Natural killer cell (primary cell): ENCODE measurements around the gene CDX1. TPM values are rescaled to one million over a fixed set of nuclear protein-coding genes. Genes with fewer than 3 reads are reported as not detected.

Experiments used
- ATAC-seq, 3 donors: fragments of 150-1000 bp in 2 of 3; fragments of 200-7000 bp in 1 of 3; cut with Tn5 transposase; 1 replicate in 1 of 3; 2 replicates in 2 of 3; pipeline ENCODE4 v1.10.0; 2021; ENCODE audit warnings: mild to moderate bottlenecking in 2 of 3, moderate library complexity in 2 of 3
- DNase-seq, 2 donors: peaks; one replicate each; pipeline versions ENCODE4 v3.0.0 to v3.0.0-alpha.2; 2013 to 2021; ENCODE audit warnings: mixed read lengths in 1 of 2
- H3K27ac ChIP-seq: one replicate; pipeline ENCODE4 v1.5.1; 2013; ENCODE audit warnings: mild to moderate bottlenecking, low read length
- H3K27me3 ChIP-seq: one replicate; pipeline ENCODE4 v1.6.1; 2013; ENCODE audit warnings: low read length; ENCODE audit not compliant: control insufficient read depth, insufficient read depth
- H3K36me3 ChIP-seq: one replicate; pipeline ENCODE4 v1.6.1; 2013; ENCODE audit warnings: low read length; ENCODE audit not compliant: control insufficient read depth, insufficient read depth
- H3K4me1 ChIP-seq: one replicate; pipeline ENCODE4 v1.6.1; 2013; ENCODE audit warnings: low read length; ENCODE audit not compliant: control insufficient read depth, insufficient read depth
- H3K4me3 ChIP-seq: one replicate; pipeline ENCODE4 v1.5.1; 2013; ENCODE audit warnings: low read length
- H3K9me3 ChIP-seq: one replicate; pipeline ENCODE4 v1.6.1; 2013; ENCODE audit warnings: low read length; ENCODE audit not compliant: control insufficient read depth, insufficient read depth
- H3K27ac Mint-ChIP-seq, 2 donors: one replicate each; pipeline ENCODE4 v1.8.0; 2022; ENCODE audit warnings: mild to moderate bottlenecking in 2 of 2, mixed read lengths in 2 of 2, moderate library complexity in 1 of 2
- H3K27me3 Mint-ChIP-seq, 2 donors: one replicate each; pipeline ENCODE4 v1.8.0; 2022; ENCODE audit warnings: low read depth in 2 of 2, mixed read lengths in 2 of 2
- H3K36me3 Mint-ChIP-seq: one replicate; pipeline ENCODE4 v1.8.0; 2022; ENCODE audit warnings: mixed read lengths
- H3K4me1 Mint-ChIP-seq, 2 donors: one replicate each; pipeline ENCODE4 v1.8.0; 2022; ENCODE audit warnings: mixed read lengths in 2 of 2
- H3K4me3 Mint-ChIP-seq: one replicate; pipeline ENCODE4 v1.8.0; 2022; ENCODE audit warnings: mild to moderate bottlenecking, moderate library complexity, mixed read lengths
- H3K9me3 Mint-ChIP-seq, 2 donors: one replicate each; pipeline ENCODE4 v1.8.0; 2022; ENCODE audit warnings: mixed read lengths in 2 of 2
- CTCF ChIP-seq: fragments of 200-600 bp; IDR thresholded peaks from one replicate; pipeline ENCODE4 v1.8.0; 2022; ENCODE audit warnings: antibody characterized with exemption
- WGBS: methylation state at CpG from one replicate; pipeline ENCODE4 v1.1.7; 2013; ENCODE audit warnings: missing lambda C conversion rate; ENCODE audit not compliant: insufficient coverage; 5-methylcytosine and 5-hydroxymethylcytosine counted together
- intact Hi-C: fragments of 100-400 bp; cut with micrococcal nuclease; formaldehyde crosslinking; loops from one replicate; pipeline ENCODE4 v1.14.2; 2022
- total RNA-seq, 4 donors: library from RNA; stranded (reverse); fragments of 120-200 nt in 1 of 4; gene quantifications; one replicate each; pipeline versions ENCODE4 v1.2.3 to v1.2.4, GENCODE V29; 2013 to 2022

The CDX1 gene
- total RNA-seq, 3 donors from 2014 or later (not counting 1 experiment from before 2014, with no cell fraction given), result not detected

DNA sequence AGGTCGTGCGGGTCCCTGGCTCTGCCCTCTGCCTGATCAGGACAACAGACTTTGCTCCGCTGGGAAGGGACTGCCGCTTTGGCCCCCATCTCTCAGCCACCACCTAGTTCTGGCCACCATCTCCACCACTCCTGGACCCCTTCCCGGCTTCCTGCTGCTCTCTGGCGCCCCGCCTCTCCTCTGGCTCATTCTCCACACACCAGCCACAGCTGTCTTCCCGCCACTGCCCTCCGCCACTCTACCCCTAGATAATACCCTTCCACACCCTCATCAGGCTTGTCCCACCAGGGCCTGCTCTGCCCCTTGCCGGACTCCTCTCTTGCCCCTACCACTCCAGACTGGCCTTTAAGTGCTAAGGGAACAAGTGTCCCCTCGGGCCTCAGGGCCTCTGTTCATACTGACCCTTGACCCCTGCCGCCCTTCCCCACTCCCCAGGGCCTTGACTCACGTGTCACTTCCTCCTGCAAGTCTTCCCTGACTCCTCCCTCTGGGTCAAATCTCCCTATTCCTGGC lies 3.0 kb upstream of the CDX1 start:
- Mint-ChIP-seq H3K36me3 (no peaks in the 10 kb centered on the region), H3K9me3 (no peaks in the 10 kb centered on the region), H3K4me1 (peaks cover 0 to 15% of the 10 kb centered on the region in 2 donors), H3K4me3 (no peak overlapping the region), H3K27ac (no peak overlapping the region), H3K27me3 (peaks cover 26 to 40% of the 10 kb centered on the region in 2 donors)
- TF ChIP-seq CTCF, result no peak
- Histone ChIP-seq H3K36me3 (no peaks in the 10 kb centered on the region), H3K4me3 (no peak overlapping the region), H3K4me1 (peaks cover 4% of the 10 kb centered on the region), H3K9me3 (no peaks in the 10 kb centered on the region), H3K27ac (no peak overlapping the region), H3K27me3 (peaks cover 12% of the 10 kb centered on the region)
- intact Hi-C loops, result no loop called here
- DNase-seq, result no peak
- no peak for ATAC-seq
- 86% methylated on average over 13 of the region's 13 CpGs for WGBS

- ATAC-seq, result no peak
- Histone ChIP-seq H3K4me1 (peaks cover 4% of the 10 kb centered on the region), H3K36me3 (no peaks in the 10 kb centered on the region), H3K4me3 (no peak overlapping the region), H3K9me3 (no peaks in the 10 kb centered on the region), H3K27ac (no peak overlapping the region), H3K27me3 (peaks cover 12% of the 10 kb centered on the region)
- H3K9me3 Mint-ChIP-seq, result no peaks in the 10 kb centered on the region
- intact Hi-C loops, result no loop called here
- no peak overlapping the region for H3K4me3 Mint-ChIP-seq
- no peaks in the 10 kb centered on the region for H3K36me3 Mint-ChIP-seq
- H3K4me1 Mint-ChIP-seq, result peaks cover 0 to 15% of the 10 kb centered on the region in 2 donors
- no peak overlapping the region for H3K27ac Mint-ChIP-seq
- TF ChIP-seq CTCF, result no peak
- no peak for DNase-seq
- peaks cover 33 to 44% of the 10 kb centered on the region in 2 donors for H3K27me3 Mint-ChIP-seq
- WGBS, result 74% methylated on average over 6 of the region's 6 CpGs
These were observed 2.2 kb upstream of the CDX1 start for GRCh38 chr5:150164211-150164980.

GRCh38 chr5:150166037-150166649 lies 435 bp upstream of the CDX1 start:
- H3K36me3 ChIP-seq, result no peaks in the 10 kb centered on the region
- ATAC-seq (no peak), DNase-seq (no peak)
- H3K27ac ChIP-seq, result no peak overlapping the region
- no peak for TF ChIP-seq CTCF
- Mint-ChIP-seq H3K4me1 (peaks cover 0 to 10% of the 10 kb centered on the region in 2 donors), H3K4me3 (no peak overlapping the region), H3K9me3 (no peaks in the 10 kb centered on the region), H3K36me3 (no peaks in the 10 kb centered on the region), H3K27ac (no peak overlapping the region), H3K27me3 (peaks cover 44 to 53% of the 10 kb centered on the region in 2 donors)
- WGBS, result 87% methylated on average over 26 of the region's 27 CpGs
- no peaks in the 10 kb centered on the region for H3K9me3 ChIP-seq
- intact Hi-C loops, result no loop called here
- H3K27me3 ChIP-seq, result peaks cover 12% of the 10 kb centered on the region
- H3K4me3 ChIP-seq, result no peak overlapping the region
- peaks cover 4% of the 10 kb centered on the region for H3K4me1 ChIP-seq
